ENCODE measurements around the gene SIK3.
"Not testable (repeated sequence)": the region's sequence is repeated elsewhere in the genome, so short reads cannot be mapped to it uniquely, and the experiment has no call there.

DNA sequence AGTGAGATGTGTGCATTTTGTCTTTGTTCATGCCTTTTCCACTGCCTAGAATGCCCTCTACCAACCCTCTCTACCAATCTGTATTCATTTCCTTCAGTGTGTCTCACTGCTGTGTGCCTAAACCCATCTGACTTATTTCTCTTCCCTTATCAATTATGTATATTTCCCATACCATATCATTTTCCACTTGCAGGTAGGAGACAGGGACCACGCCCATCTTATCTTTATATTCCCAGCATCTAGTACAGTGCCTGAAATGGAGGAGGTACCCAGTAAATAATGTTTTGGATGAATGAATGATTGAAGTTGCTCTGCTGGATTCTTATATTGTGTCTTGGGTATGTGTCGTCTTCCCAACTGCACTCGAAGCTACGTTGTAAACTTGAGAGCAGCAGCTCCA lies 36.8 kb upstream of the SIK3 start:
- not testable (repeated sequence) for TF ChIP-seq EZH2 (IDR thresholded peaks at IDR 0.05); POLR2AphosphoS5 (IDR thresholded peaks at IDR 0.05; ENCODE audit: borderline replicate concordance, low read depth, low read length); FOXP2 (optimal IDR thresholded peaks at IDR 0.05; ENCODE audit: control extremely low read depth, extremely low read length, insufficient read depth)

Measured in SK-N-MC (cell line).